Measurements from ENCODE around the gene SERPINA3.
"Not testable (repeated sequence)": the region's sequence is repeated elsewhere in the genome, so short reads cannot be mapped to it uniquely, and the experiment has no call there.

SERPINA3 gene

GRCh38 chr14:94636744-94637412 is 24.7 kb downstream of the SERPINA3 start:
- DNase-seq, result no peak

DNA sequence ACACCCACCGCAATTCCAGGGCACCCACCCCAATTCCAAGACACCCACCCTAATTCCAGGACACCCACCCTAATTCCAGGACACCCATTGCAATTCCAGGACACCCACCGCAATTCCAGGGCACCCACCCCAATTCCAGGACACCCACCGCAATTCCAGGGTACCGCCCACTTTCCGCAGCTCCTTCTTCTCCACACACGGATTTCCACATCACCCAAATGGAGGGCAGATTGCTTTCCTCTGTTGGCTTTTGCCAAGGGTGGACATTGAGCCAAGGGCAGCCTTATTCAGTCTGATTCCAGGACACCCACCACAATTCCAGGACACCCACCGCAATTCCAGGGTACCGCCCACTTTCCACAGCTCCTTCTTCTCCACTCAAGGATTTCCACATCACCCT is 25.6 kb downstream of the SERPINA3 start:
- not testable (repeated sequence) for DNase-seq

DNA sequence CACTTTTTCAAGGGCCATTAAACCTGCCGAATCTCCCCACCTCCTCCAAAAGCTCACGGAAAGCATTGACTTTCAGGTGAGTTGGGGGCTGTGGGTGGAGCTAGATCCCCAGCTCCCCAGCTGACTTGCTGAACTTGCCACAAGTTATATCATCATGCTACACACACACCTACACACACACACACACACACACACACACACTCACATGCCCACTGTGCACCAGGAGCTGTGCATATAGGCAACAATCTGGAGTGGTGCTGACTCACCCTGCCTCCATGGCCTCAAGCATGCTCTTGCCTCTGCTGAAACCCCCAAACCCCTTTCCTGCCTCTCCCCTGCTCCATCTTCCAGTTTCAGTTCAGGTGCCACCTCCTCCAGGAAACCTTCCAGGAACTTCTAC is 26.1 kb downstream of the SERPINA3 start:
- no peak for DNase-seq

- no peak for DNase-seq
Measured at GRCh38 chr14:94638961-94639817, 27.0 kb downstream of the SERPINA3 start.

DNA sequence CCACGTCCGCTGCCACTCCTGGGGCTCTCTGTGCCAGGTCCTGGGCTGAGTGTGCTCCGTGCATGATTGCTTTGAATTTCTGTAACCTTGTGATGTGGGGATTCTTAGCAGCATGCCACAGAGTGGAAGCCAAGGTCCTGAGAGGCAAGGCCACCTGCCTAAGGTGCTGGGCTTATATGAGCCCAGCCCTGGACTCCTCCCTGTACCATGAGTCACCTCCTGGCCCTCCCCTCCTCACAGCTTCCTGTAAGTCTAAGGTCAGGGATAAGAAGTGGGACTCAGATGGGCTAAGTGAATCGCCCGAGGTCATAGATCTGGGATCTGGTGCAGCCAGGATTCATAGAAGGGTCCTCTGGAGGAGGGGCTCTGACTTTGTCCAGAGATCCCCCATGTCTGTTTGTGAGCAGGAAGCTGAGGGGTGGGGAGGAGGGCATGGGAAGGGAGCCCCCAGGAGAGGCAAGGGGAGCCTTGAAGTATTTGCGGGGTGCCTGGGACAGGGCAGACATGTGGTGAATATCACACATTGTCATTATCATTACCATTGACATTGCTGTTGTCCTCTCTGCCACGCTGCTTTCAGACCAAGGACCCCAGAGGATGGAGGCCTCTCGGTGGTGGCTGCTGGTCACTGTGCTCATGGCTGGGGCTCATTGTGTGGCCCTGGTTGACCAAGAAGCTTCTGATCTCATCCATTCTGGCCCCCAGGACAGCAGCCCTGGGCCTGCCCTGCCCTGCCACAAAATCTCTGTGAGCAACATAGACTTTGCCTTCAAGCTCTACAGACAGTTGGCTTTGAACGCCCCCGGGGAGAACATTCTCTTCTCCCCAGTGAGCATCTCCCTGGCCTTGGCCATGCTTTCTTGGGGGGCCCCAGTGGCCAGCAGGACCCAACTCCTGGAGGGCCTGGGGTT is 28.8 kb downstream of the SERPINA3 start:
- DNase-seq, result no peak

DNA sequence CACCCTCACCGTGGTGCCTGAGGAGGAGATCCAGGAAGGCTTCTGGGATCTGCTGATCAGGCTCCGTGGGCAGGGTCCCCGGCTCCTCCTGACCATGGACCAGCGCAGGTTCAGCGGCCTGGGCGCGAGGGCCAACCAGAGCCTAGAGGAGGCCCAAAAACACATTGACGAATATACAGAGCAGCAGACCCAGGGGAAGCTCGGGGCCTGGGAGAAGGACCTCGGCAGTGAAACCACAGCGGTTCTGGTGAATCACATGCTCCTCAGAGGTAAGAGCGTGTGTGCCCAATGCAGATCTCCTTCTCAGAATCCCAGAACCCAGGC is 29.4 kb downstream of the SERPINA3 start:
- no peak for DNase-seq

- no peak for DNase-seq
Measured at GRCh38 chr14:94643316-94644101, 31.3 kb downstream of the SERPINA3 start.

GRCh38 chr14:94644102-94644535 is 31.9 kb downstream of the SERPINA3 start:
- no peak for DNase-seq

GRCh38 chr14:94646066-94646465 is 33.9 kb downstream of the SERPINA3 start:
- DNase-seq, result no peak

- DNase-seq, result no peak
Measured at GRCh38 chr14:94646481-94646880, 34.3 kb downstream of the SERPINA3 start.

DNA sequence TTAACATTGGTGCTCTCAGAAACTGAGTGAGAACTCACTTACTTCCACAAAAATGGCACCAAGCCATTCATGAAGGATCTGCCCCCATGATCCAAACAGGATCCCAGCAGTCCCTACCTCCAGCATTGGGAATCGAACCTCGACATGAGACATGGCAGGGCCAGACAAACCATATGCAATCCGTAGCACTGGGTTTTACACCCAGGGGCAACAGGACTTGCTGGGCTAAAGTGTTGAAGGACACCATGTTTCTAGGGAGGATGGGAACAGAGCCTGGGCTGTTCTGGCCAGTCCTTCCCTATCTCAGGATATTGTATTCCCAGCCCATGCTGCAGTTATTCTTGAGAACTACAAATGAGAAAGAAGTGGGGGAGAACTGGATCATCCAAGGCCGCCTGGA is 36.6 kb downstream of the SERPINA3 start:
- no peak for DNase-seq

- no peak for DNase-seq
Measured at GRCh38 chr14:94649543-94650443, 37.6 kb downstream of the SERPINA3 start.

- no peak for DNase-seq
Measured at GRCh38 chr14:94650444-94650775, 38.2 kb downstream of the SERPINA3 start.

DNA sequence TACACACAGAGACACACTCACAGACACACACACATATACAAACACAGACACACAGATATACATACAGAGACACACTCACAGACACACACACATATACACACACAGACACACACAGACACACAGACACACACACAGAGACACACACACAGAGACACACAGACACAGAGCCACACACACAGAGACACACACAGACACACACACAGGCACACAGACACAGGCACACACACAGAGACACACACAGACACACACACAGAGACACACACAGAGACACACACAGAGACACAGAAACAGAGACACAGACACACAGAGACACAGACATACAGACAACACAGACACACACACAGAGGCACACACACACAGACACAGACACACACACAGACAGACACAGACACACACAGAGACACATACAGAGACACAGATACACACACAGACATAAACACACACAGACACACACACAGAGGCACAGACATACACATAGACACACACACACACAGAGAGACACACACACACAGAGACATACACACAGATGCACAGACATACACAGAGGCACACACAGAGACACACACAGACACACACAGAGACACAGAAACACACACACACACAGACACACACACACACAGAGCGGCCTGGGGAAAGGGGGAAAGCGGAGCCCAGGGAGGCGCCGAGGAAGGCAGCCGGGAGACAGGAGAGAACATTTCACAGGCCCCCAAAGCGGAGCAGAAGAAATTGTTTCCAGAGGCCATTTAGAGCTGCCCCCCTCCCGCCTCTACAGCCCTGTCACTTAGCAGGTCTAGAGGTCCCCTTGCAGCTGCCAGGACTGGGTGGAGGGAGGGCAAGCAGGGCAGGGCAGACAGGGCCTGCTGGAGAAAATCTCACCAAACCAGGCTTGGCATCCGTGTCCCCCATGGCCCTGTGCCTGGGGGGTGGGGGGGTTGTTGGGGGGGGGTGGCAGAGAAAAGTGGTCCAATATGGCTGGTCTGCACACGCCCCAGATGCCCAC is 38.9 kb downstream of the SERPINA3 start:
- no peak for DNase-seq

DNA sequence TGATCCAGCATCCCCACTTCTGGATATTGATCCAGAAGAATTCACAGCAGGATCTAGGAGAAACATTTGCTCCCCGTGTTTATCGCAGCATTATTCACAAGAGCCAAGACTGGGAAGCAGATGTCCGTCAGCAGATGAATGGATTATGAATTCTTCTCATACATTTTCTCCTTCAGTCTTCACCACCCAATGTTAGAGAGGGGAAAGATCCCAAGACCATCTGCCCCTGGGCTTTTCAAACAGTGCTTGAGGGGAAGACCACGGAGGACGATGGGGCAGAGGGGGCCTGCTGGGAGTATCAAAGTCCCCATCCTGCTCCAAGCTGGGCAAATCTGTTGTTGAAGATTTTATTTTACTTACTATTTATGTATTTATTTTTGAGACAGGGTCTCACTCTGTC is 41.1 kb downstream of the SERPINA3 start:
- DNase-seq, result no peak

GRCh38 chr14:94654071-94654861 is 42.1 kb downstream of the SERPINA3 start:
- no peak for DNase-seq

DNA sequence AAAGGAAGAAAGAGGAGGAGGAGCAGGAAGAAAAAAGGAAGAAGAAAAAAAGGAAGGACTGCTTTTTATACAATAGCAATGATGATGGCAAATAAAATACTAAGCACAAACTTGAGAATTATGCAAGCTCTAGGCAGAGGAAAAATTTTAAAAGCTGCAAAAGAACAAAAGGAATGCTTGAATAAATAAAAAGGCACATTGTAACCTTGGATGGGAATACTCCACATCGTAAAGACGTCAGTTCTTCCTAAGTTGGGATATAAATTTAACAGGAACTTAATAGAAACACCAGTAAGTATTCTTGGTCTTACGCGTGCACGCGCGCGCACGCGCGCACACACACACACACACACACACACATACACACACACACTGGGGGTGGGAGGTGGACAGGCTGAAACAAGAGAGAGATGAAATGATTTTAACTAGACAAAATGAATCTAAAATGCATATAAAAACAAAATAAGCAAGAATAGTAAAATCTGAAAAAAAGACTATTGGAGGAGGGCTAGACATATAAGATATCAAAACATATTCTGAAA is 43.0 kb downstream of the SERPINA3 start:
- DNase-seq, result no peak

DNA sequence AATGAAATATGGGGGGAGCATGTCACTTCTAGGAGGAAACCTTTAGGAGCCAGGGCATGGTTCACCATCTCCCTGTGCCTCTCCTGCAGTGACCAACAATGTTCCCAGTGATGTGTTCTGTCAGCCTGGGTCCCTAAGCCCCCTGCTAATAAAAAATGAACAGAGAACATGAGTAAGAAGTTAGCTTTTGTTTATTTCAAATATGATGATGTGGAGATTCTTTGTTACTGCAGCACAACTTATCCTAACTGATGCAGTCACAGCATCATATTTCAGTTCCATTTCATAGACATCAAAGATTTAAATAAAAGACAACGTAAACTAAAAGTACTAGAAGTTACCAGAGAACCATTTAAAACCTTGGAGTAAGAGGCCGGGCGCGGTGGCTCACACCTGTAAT is 43.9 kb downstream of the SERPINA3 start:
- DNase-seq, result no peak

- no peak for DNase-seq
Measured at GRCh38 chr14:94659256-94659655, 47.1 kb downstream of the SERPINA3 start.

Measured in T1000 (cell line).